Hepatocyte (in vitro differentiated cells): ENCODE data around the gene MYADML2. TPM values are rescaled to one million over a fixed set of nuclear protein-coding genes. Genes with fewer than 3 reads are reported as not detected.

Experiments used
- DNase-seq: peaks from one replicate; pipeline ENCODE4 v3.0.0-alpha.2; 2016; ENCODE audit warnings: low spot score
- H2AFZ ChIP-seq: fragments of 200-600 bp; sonication (generic); 2 replicates; pipeline ENCODE4 v1.6.0; 2016; ENCODE audit warnings: antibody characterized with exemption, mild to moderate bottlenecking
- H3K27ac ChIP-seq: fragments of 200-600 bp; sonication (generic); 2 replicates; pipeline ENCODE4 v1.5.1; 2016; ENCODE audit warnings: mild to moderate bottlenecking
- H3K27me3 ChIP-seq: fragments of 200-600 bp; sonication (generic); 2 replicates; pipeline ENCODE4 v1.6.1; 2016
- H3K36me3 ChIP-seq: fragments of 200-600 bp; sonication (generic); replicated peaks from 2 replicates; pipeline ENCODE4 v1.5.1; 2016; ENCODE audit warnings: low read depth; ENCODE audit not compliant: insufficient read depth
- H3K4me1 ChIP-seq: fragments of 200-600 bp; sonication (generic); 2 replicates; pipeline ENCODE4 v1.5.1; 2016; ENCODE audit warnings: mild to moderate bottlenecking, moderate library complexity; ENCODE audit not compliant: insufficient read depth
- H3K4me2 ChIP-seq: fragments of 200-600 bp; sonication (generic); 2 replicates; pipeline ENCODE4 v1.6.0; 2016
- H3K4me3 ChIP-seq: fragments of 200-600 bp; sonication (generic); 2 replicates; pipeline ENCODE4 v1.5.1; 2016; ENCODE audit warnings: mild to moderate bottlenecking
- H3K79me2 ChIP-seq: fragments of 200-600 bp; sonication (generic); 2 replicates; pipeline ENCODE4 v1.6.0; 2017; ENCODE audit warnings: mild to moderate bottlenecking
- H3K9me2 ChIP-seq: fragments of 200-600 bp; sonication (generic); replicated peaks from 2 replicates; pipeline ENCODE4 v1.6.0; 2017; ENCODE audit warnings: mild to moderate bottlenecking; ENCODE audit not compliant: insufficient read depth
- H3K9me3 ChIP-seq: fragments of 200-600 bp; sonication (generic); 2 replicates; pipeline ENCODE4 v1.5.1; 2016; ENCODE audit warnings: low read depth, mild to moderate bottlenecking
- H4K20me1 ChIP-seq: fragments of 200-600 bp; sonication (generic); 2 replicates; pipeline ENCODE4 v1.6.0; 2016; ENCODE audit warnings: mild to moderate bottlenecking; ENCODE audit not compliant: insufficient read depth, poor library complexity, severe bottlenecking
- EZH2 ChIP-seq: fragments of 200-600 bp; sonication (generic); IDR thresholded peaks from 2 replicates; pipeline ENCODE4 v1.6.1; 2016; ENCODE audit warnings: antibody characterized with exemption, mild to moderate bottlenecking, borderline replicate concordance
- EZH2phosphoT487 ChIP-seq: fragments of 200-600 bp; sonication (generic); IDR thresholded peaks from one replicate; pipeline ENCODE4 v1.6.1; 2018; ENCODE audit warnings: antibody characterized with exemption, mild to moderate bottlenecking, low read depth, moderate library complexity; ENCODE audit not compliant: unreplicated experiment, severe bottlenecking
- WGBS: methylation state at CpG from one replicate; pipeline ENCODE4 v1.1.6; 2016; ENCODE audit warnings: low lambda C conversion rate; ENCODE audit errors: missing lambda C conversion rate; 5-methylcytosine and 5-hydroxymethylcytosine counted together
- polyA plus RNA-seq: library from polyadenylated mRNA; unstranded; fragments of >200 nt; fragmentation: Nextera tagmentation; extraction: Ambion mirVana; gene quantifications from 2 replicates; pipeline ENCODE4 v1.2.1, GENCODE V29; 2016
- total RNA-seq: library from RNA; depleted of rRNA; stranded (reverse); fragments of >200 nt; gene quantifications from 2 replicates; pipeline ENCODE4 v1.2.3, GENCODE V29; 2014
- TF ChIP-seq, protein P1 (sequence below): fragments of 200-600 bp; sonication (generic); IDR thresholded peaks from 2 replicates; pipeline ENCODE4 v1.5.1; 2016; ENCODE audit warnings: antibody characterized with exemption, mild to moderate bottlenecking; ENCODE audit not compliant: poor library complexity

The MYADML2 gene
- total RNA-seq (not detected in 2 replicates), polyA plus RNA-seq (0.06 TPM in 2 replicates)

GRCh38 chr17:81947189-81947588 lies at the start of gene MYADML2:
MYADML2 (minus strand) TSS chr17:81947233; CDS start chr17:81941741, 5,492 bp downstream.
- H3K9me2 ChIP-seq, result no peaks in the 10 kb centered on the region
- H3K79me2 ChIP-seq, result no peaks in the 10 kb centered on the region
- H4K20me1 ChIP-seq, result no peaks in the 10 kb centered on the region
- no peak within 1 kb of the TSS for H2AFZ ChIP-seq
- no peaks in the 10 kb centered on the region for H3K9me3 ChIP-seq
- 86% methylated on average over 13 of the region's 13 CpGs for WGBS
- TF ChIP-seq EZH2phosphoT487 (no peak), EZH2 (no peak)
- TF ChIP-seq, protein P1, sequence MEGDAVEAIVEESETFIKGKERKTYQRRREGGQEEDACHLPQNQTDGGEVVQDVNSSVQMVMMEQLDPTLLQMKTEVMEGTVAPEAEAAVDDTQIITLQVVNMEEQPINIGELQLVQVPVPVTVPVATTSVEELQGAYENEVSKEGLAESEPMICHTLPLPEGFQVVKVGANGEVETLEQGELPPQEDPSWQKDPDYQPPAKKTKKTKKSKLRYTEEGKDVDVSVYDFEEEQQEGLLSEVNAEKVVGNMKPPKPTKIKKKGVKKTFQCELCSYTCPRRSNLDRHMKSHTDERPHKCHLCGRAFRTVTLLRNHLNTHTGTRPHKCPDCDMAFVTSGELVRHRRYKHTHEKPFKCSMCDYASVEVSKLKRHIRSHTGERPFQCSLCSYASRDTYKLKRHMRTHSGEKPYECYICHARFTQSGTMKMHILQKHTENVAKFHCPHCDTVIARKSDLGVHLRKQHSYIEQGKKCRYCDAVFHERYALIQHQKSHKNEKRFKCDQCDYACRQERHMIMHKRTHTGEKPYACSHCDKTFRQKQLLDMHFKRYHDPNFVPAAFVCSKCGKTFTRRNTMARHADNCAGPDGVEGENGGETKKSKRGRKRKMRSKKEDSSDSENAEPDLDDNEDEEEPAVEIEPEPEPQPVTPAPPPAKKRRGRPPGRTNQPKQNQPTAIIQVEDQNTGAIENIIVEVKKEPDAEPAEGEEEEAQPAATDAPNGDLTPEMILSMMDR, result no peak
- no peak for DNase-seq
- no peaks in the 10 kb centered on the region for H3K36me3 ChIP-seq
- H3K27ac ChIP-seq, result no peak within 1 kb of the TSS
- H3K27me3 ChIP-seq, result no peaks in the 10 kb centered on the region
- no peak within 1 kb of the TSS for H3K4me2 ChIP-seq
- no peaks in the 10 kb centered on the region for H3K4me1 ChIP-seq
- H3K4me3 ChIP-seq, result no peak within 1 kb of the TSS

GRCh38 chr17:81996232-81996756 lies 49.3 kb upstream of the MYADML2 start:
- Histone ChIP-seq H3K36me3 (no peaks in the 10 kb centered on the region), H3K4me3 (no peak overlapping the region), H3K27ac (no peak overlapping the region), H3K4me2 (no peak overlapping the region), H3K79me2 (peaks cover 4% of the 10 kb centered on the region), H3K9me3 (no peaks in the 10 kb centered on the region), H2AFZ (no peak overlapping the region), H3K4me1 (peaks cover 28% of the 10 kb centered on the region), H3K27me3 (no peaks in the 10 kb centered on the region), H3K9me2 (no peaks in the 10 kb centered on the region), H4K20me1 (no peaks in the 10 kb centered on the region)
- TF ChIP-seq EZH2 (no peak), EZH2phosphoT487 (no peak)
- TF ChIP-seq, protein P1, result no peak
- no peak for DNase-seq
- 97% methylated on average over 20 of the region's 28 CpGs for WGBS

- Histone ChIP-seq H3K79me2 (peaks cover 4% of the 10 kb centered on the region), H3K27me3 (no peaks in the 10 kb centered on the region), H4K20me1 (no peaks in the 10 kb centered on the region), H3K9me2 (no peaks in the 10 kb centered on the region), H2AFZ (no peak overlapping the region), H3K27ac (no peak overlapping the region), H3K36me3 (no peaks in the 10 kb centered on the region), H3K4me3 (no peak overlapping the region), H3K4me2 (no peak overlapping the region), H3K9me3 (no peaks in the 10 kb centered on the region), H3K4me1 (peaks cover 29% of the 10 kb centered on the region)
- no peak for DNase-seq
- WGBS, result 98% methylated on average over 29 of the region's 29 CpGs
- TF ChIP-seq EZH2 (no peak), EZH2phosphoT487 (no peak)
- TF ChIP-seq, protein P1, result no peak
Measured at GRCh38 chr17:81995463-81996231, 48.6 kb upstream of the MYADML2 start.
